NCI-H2081 treated with DMSO at 0.1 percent for 48 hours (cell line): ENCODE data around the gene MAPK8IP2.
"Not testable (repeated sequence)": the region's sequence is repeated elsewhere in the genome, so short reads cannot be mapped to it uniquely, and the experiment has no call there.

Experiments used
- DNase-seq: peaks from one replicate; lab custom pipeline; 2025; lab: John Stamatoyannopoulos, UW

MAPK8IP2 gene

DNA sequence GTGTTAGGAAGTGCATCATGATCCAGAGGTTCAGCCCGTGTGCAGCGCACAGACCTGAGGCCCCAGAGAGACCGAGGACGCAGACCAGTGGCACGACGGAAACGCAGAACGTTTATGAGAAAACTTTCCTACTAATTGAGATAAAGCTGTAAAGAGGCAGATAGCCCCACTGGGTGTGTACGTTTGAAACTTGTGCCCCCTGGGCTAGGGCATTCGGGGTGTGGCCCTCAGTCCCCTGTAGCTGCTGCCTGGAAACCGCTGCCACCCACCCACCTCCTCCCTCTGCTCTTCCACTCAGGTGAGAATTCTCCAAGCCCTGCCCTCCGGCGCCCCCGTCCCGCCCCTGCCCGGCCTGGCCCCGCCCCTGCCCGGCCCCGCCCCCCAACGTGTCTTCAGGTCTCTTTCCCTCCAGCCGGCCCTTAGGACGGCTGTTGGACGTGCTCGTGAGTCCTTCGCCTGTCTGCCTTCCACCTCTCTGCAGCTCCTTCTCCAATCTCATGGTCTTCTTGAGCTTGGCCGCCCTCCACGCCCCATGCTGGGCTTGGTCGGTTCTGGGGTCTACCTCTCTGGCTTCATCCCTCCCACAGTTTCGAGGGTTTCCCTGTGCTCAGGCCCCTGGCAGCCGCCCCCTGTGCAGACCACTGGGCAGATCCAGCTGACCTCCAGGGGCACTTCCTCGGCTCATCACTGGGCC, 12.1 kb downstream of the MAPK8IP2 start:
- DNase-seq, result no peak

DNA sequence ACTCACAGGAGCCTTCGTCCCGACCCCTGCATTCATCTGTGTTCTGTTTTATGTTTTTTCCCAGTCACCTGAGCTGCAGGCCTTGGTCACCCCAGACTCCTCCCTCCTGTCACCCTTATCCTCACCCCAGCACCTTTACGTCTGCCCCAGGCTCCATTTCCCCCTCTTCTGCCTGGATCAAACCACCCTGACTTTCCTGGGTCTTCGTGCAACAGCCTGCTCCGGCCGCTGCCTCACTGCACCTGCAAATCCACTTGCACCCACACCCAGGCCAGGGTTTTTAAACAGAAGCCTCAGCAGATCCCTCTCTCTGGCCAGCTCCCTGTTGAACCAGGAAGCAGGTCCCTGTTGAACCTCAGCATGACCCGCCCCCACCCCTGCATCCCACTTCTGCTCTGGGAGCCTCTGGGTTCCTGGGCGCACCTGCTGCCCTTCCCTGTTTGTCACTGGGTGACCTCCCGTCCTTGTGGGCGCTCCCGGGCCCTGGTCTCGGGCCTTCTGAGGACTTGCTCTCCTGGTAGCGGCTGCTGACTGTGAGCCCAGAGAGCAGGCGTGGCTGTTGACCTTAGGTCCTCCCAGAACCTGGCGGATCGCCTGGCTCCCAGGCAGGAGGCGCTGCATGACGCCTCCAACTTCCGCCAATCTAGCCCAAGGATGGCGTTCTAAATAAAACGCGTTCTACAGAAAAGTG, 12.8 kb downstream of the MAPK8IP2 start:
- DNase-seq, result no peak

DNA sequence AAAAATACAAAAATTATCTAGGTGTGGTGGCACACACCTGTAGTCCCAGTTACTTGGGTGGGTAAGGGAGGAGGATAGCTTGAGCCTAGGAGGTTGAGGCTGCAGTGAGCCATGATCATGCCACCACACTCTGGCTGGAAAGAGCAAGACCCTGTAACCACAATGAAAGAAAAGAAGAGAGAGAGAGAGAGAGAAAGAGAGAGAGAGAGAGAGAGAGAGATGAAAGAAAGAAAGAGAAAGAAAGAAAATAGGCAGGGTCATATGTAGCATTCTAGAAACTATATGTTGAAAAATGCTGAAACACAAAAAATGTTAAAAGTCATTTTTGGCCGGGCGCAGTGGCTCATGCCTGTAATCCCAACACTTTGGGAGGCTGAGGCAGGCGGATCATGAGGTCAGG, 13.7 kb downstream of the MAPK8IP2 start:
- not testable (repeated sequence) for DNase-seq

DNA sequence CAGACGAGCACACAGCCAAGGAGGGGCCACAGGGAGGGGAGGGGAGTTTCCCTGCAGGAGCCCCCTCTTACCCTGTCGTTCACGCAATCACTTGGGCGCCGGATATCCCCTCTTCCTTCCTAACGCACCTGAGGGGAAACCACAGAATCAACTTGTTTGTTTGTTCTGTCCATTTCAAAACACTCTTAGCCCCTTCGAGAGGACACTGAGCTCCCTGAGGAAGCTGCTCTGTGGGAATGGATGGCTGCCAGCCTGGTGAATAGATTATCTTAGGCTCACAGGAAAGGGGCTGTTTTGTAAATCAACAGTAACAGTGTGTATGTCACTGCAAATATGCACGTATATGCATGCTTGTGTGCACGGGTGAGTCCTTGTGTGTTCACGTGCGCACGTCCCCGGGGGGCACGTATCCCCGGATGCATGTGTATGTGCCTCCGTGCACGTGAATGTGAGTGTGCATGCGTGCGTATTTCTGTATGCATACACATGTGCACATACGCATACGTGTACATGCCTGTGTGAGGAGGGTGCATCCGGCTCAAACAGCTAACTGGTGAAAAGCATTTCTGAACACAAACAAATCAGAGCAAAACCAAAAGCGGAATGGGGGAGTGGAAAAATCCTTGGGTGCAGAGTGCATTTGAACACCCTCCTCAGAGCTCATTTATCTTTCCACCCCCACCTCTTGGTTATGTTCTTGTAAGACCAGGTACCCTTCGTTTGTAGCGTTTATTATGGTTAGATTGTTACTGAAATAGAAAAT, 20.2 kb downstream of the MAPK8IP2 start:
- DNase-seq, result no peak

DNA sequence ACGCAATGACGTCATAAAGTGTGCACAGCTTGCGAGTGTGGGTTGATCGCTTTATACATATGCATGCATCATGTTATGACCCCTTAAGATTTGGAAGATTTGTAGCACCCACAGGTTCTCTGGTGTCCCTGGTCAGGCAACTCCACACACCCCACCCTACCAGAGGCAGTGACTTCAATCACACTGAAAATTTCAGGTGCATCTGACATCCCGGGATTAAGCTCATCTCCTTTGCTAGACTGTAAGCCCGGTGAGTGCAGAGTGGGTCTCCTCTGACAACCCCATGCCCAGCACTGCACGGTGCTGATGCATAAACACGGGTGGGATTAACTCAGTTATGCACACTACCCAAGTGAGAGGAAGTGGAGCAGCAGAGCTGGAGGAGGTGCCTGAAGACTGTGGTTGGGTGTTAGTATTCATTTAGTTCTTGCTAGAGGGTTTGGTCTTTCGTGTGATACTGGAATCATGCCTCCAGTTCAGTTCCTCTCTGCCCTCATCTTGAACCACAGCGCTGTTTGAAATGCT, 20.8 kb downstream of the MAPK8IP2 start:
- no peak for DNase-seq

DNA sequence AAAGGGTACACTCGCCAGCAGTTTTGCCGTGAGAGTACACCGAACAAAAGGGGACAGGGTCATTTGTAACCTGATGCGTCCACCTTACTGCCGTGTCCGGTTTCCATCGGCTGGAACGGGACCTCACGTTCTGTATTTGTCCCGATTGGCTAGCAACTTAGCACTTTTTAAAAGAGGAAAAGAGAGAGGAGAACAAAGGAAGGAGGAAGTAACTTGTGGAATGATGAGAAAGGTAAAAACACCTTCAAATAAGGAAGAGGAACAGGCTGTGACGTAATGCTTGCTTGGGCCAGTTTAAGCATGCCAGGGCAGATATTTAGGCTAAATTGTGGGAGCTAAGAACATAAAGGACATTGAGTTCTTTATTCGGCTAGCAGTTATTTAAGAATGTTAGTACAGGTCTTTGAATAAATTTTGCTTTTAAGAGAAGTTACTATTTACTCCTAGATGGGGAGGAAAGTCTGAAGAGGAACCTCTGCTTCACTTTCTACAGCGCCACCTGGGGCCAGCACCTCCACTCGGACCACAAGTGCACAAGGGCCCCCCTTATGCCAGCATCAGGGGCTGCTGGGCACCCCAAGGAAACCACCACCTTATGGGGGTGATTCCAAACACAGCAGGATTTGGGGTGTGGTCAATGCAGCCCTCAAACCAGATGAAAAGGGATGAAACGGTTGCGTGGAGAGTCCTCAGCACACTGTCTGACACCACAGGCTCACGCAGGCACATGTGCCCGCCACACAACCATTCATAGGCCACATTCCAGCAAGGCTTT, 21.5 kb downstream of the MAPK8IP2 start:
- no peak for DNase-seq

GRCh38 chr22:50622723-50623327, 22.2 kb downstream of the MAPK8IP2 start:
- DNase-seq, result peak; percentile 27

DNA sequence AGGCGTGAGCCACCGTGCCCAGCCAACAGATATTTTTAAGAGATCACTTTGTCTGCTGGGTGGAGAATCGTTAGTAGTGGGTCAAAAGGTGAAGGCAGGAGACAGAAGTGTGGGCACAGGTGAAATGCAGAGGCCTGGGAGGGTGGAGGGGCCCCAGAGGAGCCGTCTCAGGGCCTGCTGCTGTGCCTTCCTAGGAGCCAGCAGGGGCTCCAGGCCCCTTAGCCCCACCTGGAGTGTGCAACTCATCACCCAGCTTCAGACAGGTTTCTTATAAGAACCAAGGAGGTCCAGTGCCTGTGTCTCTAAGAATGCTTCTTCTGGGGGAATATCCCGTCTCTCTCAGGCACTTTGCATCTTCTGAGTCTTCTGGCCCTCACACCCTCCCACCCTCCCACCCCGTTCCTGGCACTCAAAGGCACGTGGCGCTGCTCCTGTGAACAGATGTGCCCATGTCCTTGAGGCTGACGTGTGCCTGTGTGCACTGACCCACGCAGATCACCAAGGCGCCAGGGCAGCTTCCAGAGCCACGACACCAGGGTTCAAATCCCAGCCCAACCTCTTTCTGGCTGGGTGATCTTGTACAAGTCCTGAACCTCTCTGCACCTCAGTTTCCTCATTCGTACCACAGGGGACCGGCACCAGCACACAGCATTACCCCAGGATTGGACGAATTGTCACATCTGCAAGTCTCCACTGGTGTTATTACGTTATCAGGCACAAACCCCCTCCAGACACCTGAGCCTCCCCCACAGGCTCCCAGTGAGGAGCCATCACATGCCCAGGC, 23.9 kb downstream of the MAPK8IP2 start:
- no peak for DNase-seq

GRCh38 chr22:50625131-50625567, 24.6 kb downstream of the MAPK8IP2 start:
- no peak for DNase-seq

GRCh38 chr22:50625568-50626313, 25.1 kb downstream of the MAPK8IP2 start:
- DNase-seq, result no peak

GRCh38 chr22:50626314-50626849, 25.8 kb downstream of the MAPK8IP2 start:
- no peak for DNase-seq

DNA sequence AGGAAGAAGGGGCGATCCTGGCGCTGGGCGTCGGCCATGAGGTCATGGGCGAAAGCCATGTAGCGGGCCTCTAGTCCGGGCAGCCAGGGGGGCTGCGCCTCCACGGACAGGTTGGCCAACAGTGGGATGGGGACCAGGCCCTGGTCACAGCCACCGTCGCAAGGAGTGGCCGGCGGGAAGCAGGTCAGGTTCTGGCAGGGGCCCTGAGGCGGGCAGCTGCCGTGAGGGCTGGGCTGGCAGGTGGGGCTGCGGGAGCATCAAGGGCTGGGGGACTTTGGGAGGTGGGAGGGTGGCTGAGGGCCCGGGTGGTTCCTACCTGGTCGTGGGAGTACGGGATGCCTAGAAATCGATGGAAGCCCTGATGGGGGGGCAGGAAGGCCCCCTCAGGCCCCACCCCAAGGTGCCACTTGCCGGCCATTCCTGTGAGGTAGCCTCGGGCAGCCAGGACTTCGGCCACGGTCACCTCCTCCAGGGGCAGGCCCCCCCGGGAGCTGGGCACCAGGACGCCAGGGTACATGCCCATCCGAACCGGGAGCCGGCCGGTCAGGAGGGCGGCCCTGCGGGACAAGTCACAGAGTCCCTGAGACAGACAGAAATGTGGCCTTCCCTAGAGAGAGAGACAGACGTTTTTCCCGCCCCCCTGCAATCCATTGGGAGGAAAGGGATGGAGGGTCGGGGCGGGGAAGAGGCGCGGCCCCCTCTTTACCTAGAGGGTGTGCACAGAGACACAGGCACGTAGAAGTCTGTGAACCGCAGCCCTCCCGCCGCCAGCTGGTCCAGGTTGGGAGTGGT, 26.5 kb downstream of the MAPK8IP2 start:
- no peak for DNase-seq

DNA sequence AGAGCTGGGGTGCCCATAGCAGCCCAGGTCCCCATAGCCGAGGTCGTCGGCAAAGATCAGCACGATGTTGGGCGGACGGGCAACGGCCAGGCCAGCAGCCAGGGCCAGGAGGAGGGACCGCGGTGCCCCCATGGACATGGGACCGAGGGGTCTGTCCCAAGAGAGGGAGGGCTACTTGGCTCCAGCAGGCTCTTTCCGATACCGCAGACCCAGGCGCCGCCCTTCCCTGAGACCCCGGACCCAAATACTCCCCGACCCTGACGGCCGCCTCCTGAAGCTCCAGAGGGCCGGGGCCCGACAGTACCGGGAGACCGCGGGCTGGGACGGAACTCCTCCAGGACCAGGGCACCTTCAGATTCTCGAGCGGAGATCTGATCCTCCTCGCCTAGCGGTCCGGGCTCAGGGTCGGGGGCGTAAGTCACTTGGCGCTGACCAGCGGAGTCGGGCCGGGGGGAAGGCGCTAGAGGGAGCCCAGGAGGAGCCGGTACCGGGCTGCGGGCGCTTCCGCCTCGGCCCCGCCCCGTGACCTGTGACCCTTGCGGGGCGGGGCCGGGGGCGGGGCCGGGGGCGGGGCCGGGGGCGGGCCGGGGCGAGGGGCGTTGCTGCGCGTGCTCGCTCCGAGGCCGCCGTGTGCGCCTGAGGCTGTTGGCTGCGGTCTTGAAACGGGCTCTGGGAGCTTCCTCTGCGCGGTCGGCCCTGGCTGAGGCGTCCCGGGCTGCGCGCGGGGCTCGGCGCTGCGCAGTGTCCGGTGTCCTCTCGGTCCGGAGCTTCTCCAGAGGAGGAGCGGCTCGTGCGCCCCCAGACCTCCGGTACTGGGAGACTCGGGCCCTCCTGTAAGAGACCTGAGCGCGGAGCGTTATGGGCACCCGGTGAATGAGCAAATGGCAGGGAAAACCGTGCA, 27.3 kb downstream of the MAPK8IP2 start, which contains the start of gene ARSA:
Gene ARSA, minus strand, starts transcription at position 511 of the 901 bp plus-strand sequence. Its CDS starts 373 bp downstream, at position 138.
- no peak for DNase-seq

DNA sequence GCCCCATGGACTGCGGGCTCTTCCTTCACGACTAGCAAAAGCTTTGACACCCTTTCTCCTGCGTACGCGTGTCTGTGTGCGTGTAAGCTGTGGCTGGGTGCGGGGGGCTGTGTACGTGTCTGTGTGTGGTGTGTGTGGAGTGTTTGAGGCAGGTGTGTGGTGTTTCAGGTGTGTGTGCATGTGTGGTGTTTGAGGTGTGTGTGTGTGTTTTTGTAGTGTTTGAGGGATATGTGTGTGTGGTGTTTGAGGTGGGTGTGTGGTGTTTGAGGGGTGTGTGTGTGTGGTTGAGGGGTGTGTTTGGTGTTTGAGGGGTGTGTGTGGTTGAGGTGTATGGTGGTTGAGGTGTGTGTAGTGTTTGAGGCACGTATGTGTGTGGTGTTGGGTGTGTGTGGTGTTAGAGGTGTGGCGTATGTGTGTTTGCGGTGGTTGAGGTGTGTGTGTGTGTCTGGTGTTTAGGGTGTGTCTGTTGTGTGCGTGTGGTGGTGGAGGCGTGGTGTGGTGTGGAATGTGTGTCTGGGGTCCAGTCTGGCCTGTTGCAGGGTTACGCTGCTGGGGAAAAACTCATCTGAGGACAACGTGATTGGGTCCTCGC, 28.0 kb downstream of the MAPK8IP2 start:
- no peak for DNase-seq

DNA sequence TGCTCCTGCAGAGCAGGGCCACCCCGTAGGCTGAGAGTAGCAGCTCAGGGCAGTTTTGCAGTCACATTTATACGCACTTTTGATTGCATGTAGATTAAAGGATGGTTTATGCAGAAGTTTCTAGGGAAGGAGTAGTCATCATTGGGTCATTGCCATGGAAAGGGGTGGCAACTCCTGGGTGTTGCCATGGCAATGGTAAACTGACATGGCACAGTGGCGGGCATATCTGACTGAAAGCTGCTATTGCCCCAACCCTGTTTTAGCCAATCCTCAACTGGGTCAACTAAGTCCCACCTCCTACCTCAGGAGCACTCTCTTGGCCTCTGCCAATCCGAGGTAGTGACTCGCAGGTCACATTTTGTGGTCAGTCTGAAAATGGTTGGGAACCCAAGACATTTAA, 29.8 kb downstream of the MAPK8IP2 start:
- DNase-seq, result no peak

GRCh38 chr22:50633086-50633485, 32.5 kb downstream of the MAPK8IP2 start:
- no peak for DNase-seq

DNA sequence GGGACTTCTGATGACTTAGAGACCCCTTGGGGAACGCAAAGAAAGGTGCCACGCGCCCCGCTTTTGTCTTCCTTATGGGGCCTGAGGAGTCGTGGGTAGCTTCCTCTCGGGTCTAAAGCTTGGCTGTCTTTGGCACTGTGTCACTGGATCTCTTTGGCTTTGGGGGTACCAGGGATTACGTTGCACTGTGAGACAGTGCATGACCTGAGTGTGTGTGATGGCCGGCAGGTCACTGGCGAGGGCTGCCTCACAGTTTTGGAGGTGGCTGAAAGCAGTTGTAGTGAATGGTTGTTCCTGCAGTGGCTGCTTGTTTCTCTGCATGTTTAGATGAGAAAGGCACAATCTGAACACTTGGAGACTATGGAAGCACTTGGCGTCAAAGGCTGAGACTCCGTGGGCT, 33.2 kb downstream of the MAPK8IP2 start:
- no peak for DNase-seq
